Osteoblast (primary cell): ENCODE data around the gene LIF. TPM values are rescaled to one million over a fixed set of nuclear protein-coding genes. Genes with fewer than 3 reads are reported as not detected.

ENCODE experiments used
- DNase-seq: peaks from one replicate; pipeline ENCODE4 v3.0.0; 2011; ENCODE audit warnings: low spot score, mixed read lengths; ENCODE audit not compliant: insufficient read length; ENCODE audit errors: missing footprints
- H2AFZ ChIP-seq: 2 replicates; pipeline ENCODE4 v1.6.0; 2011; ENCODE audit warnings: mild to moderate bottlenecking, low read length
- H3K27ac ChIP-seq: 2 replicates; pipeline ENCODE4 v1.5.1; 2011; ENCODE audit warnings: mild to moderate bottlenecking, low read depth, low read length, moderate library complexity
- H3K27me3 ChIP-seq: 2 replicates; pipeline ENCODE4 v1.6.0; 2012; ENCODE audit warnings: mild to moderate bottlenecking, control low read depth, inconsistent platforms, low read length, moderate library complexity; ENCODE audit not compliant: insufficient read depth
- H3K36me3 ChIP-seq: 2 replicates; pipeline ENCODE4 v1.5.1; 2011; ENCODE audit warnings: mild to moderate bottlenecking, low read length, control low read depth, moderate library complexity; ENCODE audit not compliant: insufficient read depth
- H3K4me1 ChIP-seq: 2 replicates; pipeline ENCODE4 v1.5.1; 2011; ENCODE audit warnings: mild to moderate bottlenecking, low read length, control low read depth, moderate library complexity; ENCODE audit not compliant: insufficient read depth
- H3K4me2 ChIP-seq: 2 replicates; pipeline ENCODE4 v1.6.0; 2011; ENCODE audit warnings: mild to moderate bottlenecking, low read length; ENCODE audit not compliant: insufficient read depth
- H3K4me3 ChIP-seq: fragments of 200-600 bp; sonication (generic); 3 replicates; pipeline ENCODE4 v1.5.1; 2012; ENCODE audit warnings: mild to moderate bottlenecking, low read length, inconsistent platforms; ENCODE audit not compliant: insufficient read depth
- H3K79me2 ChIP-seq: 2 replicates; pipeline ENCODE4 v1.6.0; 2012; ENCODE audit warnings: mild to moderate bottlenecking, low read length, control low read depth, inconsistent platforms; ENCODE audit not compliant: insufficient read depth
- H3K9me3 ChIP-seq: 2 replicates; pipeline ENCODE4 v1.5.1; 2011; ENCODE audit warnings: low read depth, low read length, control low read depth
- H4K20me1 ChIP-seq: 2 replicates; pipeline ENCODE4 v1.6.0; 2012; ENCODE audit warnings: mild to moderate bottlenecking, low read length, control low read depth; ENCODE audit not compliant: insufficient read depth
- total RNA-seq: library from RNA; depleted of rRNA; stranded (reverse); fragments of >200 nt; gene quantifications from 2 replicates; pipeline ENCODE4 v1.2.3, GENCODE V29; 2012
- TF ChIP-seq, protein P1 (sequence below): IDR thresholded peaks from 2 replicates; pipeline ENCODE4 v1.5.1; 2011; ENCODE audit warnings: mild to moderate bottlenecking, low read depth, low read length, moderate library complexity; ENCODE audit errors: extremely low read depth

The LIF gene
- total RNA-seq, 1 donor: 3.3 TPM

GRCh38 chr22:30286331-30286730 lies 39.8 kb upstream of the LIF start:
- no peaks in the 10 kb centered on the region for H3K79me2 ChIP-seq
- H2AFZ ChIP-seq: no peak overlapping the region

DNA sequence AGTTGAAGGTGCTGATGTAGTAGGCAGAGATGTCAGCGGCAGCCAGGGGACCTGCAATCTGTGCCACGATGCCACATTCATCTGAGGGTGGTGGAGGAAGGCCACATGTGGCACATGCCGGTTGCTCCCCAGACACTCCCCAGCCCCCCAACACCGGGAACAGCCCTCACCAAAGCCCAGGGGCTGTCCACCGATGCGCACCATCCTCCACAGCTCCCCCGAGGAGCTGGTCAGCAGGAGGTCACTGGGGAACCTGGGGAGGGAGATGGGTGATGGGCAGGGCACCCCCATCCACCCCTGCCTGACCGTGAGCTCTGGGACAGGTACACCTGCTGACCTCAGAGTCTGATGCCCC lies 39.3 kb upstream of the LIF start:
- TF ChIP-seq, protein P1, sequence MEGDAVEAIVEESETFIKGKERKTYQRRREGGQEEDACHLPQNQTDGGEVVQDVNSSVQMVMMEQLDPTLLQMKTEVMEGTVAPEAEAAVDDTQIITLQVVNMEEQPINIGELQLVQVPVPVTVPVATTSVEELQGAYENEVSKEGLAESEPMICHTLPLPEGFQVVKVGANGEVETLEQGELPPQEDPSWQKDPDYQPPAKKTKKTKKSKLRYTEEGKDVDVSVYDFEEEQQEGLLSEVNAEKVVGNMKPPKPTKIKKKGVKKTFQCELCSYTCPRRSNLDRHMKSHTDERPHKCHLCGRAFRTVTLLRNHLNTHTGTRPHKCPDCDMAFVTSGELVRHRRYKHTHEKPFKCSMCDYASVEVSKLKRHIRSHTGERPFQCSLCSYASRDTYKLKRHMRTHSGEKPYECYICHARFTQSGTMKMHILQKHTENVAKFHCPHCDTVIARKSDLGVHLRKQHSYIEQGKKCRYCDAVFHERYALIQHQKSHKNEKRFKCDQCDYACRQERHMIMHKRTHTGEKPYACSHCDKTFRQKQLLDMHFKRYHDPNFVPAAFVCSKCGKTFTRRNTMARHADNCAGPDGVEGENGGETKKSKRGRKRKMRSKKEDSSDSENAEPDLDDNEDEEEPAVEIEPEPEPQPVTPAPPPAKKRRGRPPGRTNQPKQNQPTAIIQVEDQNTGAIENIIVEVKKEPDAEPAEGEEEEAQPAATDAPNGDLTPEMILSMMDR: no peak
- peaks cover 21% of the 10 kb centered on the region for H3K4me1 ChIP-seq
- H3K79me2 ChIP-seq: no peaks in the 10 kb centered on the region
- no peak overlapping the region for H3K4me3 ChIP-seq
- H3K4me2 ChIP-seq: no peak overlapping the region
- no peak overlapping the region for H3K27ac ChIP-seq
- DNase-seq: peak; percentile 68
- no peaks in the 10 kb centered on the region for H3K36me3 ChIP-seq
- H4K20me1 ChIP-seq: peaks cover 11% of the 10 kb centered on the region
- H3K27me3 ChIP-seq: no peaks in the 10 kb centered on the region
- no peak overlapping the region for H2AFZ ChIP-seq
- no peaks in the 10 kb centered on the region for H3K9me3 ChIP-seq

More at GRCh38 chr22:30286331-30286730, 39.8 kb upstream of the LIF start:
- peak; percentile 72 for DNase-seq
- TF ChIP-seq, protein P1: no peak
- no peaks in the 10 kb centered on the region for H3K27me3 ChIP-seq
- no peaks in the 10 kb centered on the region for H3K9me3 ChIP-seq
- no peak overlapping the region for H3K27ac ChIP-seq
- no peaks in the 10 kb centered on the region for H3K36me3 ChIP-seq
- H3K4me1 ChIP-seq: peaks cover 26% of the 10 kb centered on the region
- H3K4me3 ChIP-seq: no peak overlapping the region
- peaks cover 16% of the 10 kb centered on the region for H4K20me1 ChIP-seq
- H3K4me2 ChIP-seq: no peak overlapping the region

DNA sequence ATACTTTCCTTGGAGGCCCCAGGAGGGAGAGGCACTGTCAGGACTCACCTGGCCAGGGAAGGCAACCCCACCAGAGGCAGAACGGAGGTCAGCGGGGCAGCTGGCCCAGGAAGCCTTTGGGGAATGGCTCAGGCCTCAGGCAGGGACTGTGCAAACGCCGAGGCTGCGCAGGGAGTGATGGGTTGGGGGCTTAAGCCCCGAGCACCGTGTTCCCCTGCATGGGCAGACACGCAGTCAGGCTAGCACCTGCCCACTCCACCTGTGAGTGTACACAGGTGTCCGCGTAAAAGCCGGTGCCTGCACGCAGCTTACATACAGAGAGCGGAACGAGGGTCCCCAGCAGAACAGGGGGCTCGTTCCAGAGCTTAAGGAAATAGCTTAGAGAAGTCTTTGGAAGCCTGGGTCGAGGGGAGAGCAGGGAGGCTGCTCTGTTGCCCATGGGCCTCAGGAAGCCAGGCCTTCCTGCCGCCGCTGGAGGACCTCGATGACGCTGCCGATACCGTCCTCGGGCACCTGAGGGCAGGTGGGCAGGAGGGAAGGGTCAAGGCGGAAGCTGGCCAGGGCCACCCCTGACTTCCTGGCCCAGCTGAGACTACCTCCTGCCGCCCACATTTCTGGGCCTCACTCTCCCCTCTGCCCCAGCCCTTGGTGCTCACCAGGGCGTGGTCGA lies 38.8 kb upstream of the LIF start:
- H3K79me2 ChIP-seq: no peaks in the 10 kb centered on the region
- no peak overlapping the region for H3K27ac ChIP-seq
- no peaks in the 10 kb centered on the region for H3K36me3 ChIP-seq
- H3K9me3 ChIP-seq: no peaks in the 10 kb centered on the region
- peaks cover 21% of the 10 kb centered on the region for H3K4me1 ChIP-seq
- H4K20me1 ChIP-seq: peaks cover 8% of the 10 kb centered on the region
- H3K4me2 ChIP-seq: no peak overlapping the region
- TF ChIP-seq, protein P1: no peak
- H2AFZ ChIP-seq: no peak overlapping the region
- H3K4me3 ChIP-seq: no peak overlapping the region
- no peaks in the 10 kb centered on the region for H3K27me3 ChIP-seq
- peak; percentile 50 for DNase-seq

GRCh38 chr22:30284666-30285065 lies 38.1 kb upstream of the LIF start:
- H2AFZ ChIP-seq: no peak overlapping the region
- DNase-seq: peak; percentile 3
- H3K4me2 ChIP-seq: no peak overlapping the region
- H3K4me1 ChIP-seq: peaks cover 21% of the 10 kb centered on the region
- H3K36me3 ChIP-seq: no peaks in the 10 kb centered on the region
- H3K9me3 ChIP-seq: no peaks in the 10 kb centered on the region
- H3K79me2 ChIP-seq: no peaks in the 10 kb centered on the region
- no peaks in the 10 kb centered on the region for H3K27me3 ChIP-seq
- no peak overlapping the region for H3K4me3 ChIP-seq
- H4K20me1 ChIP-seq: peaks cover 8% of the 10 kb centered on the region
- TF ChIP-seq, protein P1: no peak
- H3K27ac ChIP-seq: no peak overlapping the region
